Retinal pigment epithelial cell (primary cell): Measurements from ENCODE around the gene GALNT18.

ENCODE experiments used
- DNase-seq: peaks from one replicate; pipeline ENCODE4 v3.0.0-alpha.2; 2010; ENCODE audit warnings: low read depth
- H3K4me3 ChIP-seq: 2 replicates; pipeline ENCODE4 v1.5.1; 2011; ENCODE audit warnings: mild to moderate bottlenecking, low read length, control low read depth, moderate library complexity
- CTCF ChIP-seq: conservative IDR thresholded peaks from 2 replicates; pipeline ENCODE4 v1.5.1; 2011; ENCODE audit warnings: low read depth, low read length, control low read depth, inconsistent platforms

Gene GALNT18

GRCh38 chr11:11436715-11437313, 185.0 kb downstream of the GALNT18 start:
- DNase-seq, result no peak
- H3K4me3 ChIP-seq, result no peak overlapping the region
- no peak for TF ChIP-seq CTCF

- H3K4me3 ChIP-seq, result no peak overlapping the region
- peak; percentile 18 for TF ChIP-seq CTCF
- no peak for DNase-seq
These were observed 186.2 kb downstream of the GALNT18 start for GRCh38 chr11:11435635-11436034.

- no peak for TF ChIP-seq CTCF
- H3K4me3 ChIP-seq, result no peak overlapping the region
- DNase-seq, result no peak
These were observed 187.8 kb downstream of the GALNT18 start for GRCh38 chr11:11433960-11434359.

- no peak overlapping the region for H3K4me3 ChIP-seq
- no peak for DNase-seq
- no peak for TF ChIP-seq CTCF
These were observed 189.0 kb downstream of the GALNT18 start for GRCh38 chr11:11432621-11433319.

GRCh38 chr11:11430431-11430830, 191.4 kb downstream of the GALNT18 start:
- no peak for DNase-seq
- no peak overlapping the region for H3K4me3 ChIP-seq

GRCh38 chr11:11428714-11429113, 193.1 kb downstream of the GALNT18 start:
- no peak overlapping the region for H3K4me3 ChIP-seq
- TF ChIP-seq CTCF, result no peak
- no peak for DNase-seq

More at GRCh38 chr11:11430431-11430830, 191.4 kb downstream of the GALNT18 start:
- no peak for TF ChIP-seq CTCF

GRCh38 chr11:11427542-11427941, 194.3 kb downstream of the GALNT18 start:
- no peak for TF ChIP-seq CTCF
- H3K4me3 ChIP-seq, result no peak overlapping the region
- no peak for DNase-seq
